ENCODE data around the gene SDK2.

Gene SDK2

DNA sequence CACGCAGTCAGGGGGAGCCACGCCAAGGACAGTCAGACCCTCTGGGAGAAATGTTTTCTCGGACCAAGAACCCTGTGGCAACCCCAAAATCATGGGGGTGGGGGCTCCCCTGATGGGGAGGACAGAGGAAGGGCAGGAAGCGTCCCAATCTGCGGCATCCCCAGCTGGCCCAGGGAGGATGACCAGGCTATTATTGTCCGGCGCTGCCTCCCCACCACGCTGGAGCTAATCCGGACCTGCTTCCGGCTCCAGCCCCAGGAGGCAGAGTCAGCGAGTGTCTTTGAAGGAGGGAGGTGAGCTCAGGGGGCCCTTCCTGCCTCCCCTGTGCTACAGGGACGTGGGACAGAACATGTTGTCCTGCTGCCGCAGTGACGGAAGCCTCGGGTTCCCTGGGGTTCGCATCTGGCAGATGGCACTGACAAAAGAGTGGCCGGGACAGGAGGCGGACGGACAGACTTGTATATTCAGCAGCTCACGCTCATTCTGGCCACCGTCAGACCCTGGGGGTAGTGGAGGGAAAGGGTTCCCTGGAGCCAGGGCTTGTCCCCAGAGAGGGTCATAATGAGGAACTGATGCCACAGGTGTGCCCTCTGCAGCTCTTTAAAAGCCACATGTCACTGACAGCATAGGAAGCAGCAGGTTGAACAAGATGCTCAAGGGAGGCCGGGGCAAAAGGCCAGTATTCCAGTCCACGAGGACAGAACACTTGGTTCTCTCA, 278.2 kb downstream of the SDK2 start:
- H3K4me1 ChIP-seq (ENCODE audit: insufficient read depth, low read length): peaks cover 18% of the 10 kb centered on the region
- no peak overlapping the region for H3K9ac ChIP-seq (ENCODE audit: low read depth, low read length)
- no peaks in the 10 kb centered on the region for H3K9me3 ChIP-seq (ENCODE audit: insufficient read depth, low read depth, low read length)
- H3K4me3 ChIP-seq (ENCODE audit: low read length): no peak overlapping the region
- H3K27ac ChIP-seq (ENCODE audit: low read length): no peak overlapping the region
- H3K27me3 ChIP-seq (ENCODE audit: insufficient read depth, low read length): no peaks in the 10 kb centered on the region; the same call in 1 of the 2 replicates
- H3K36me3 ChIP-seq (ENCODE audit: insufficient read depth, low read depth, low read length): no peaks in the 10 kb centered on the region

DNA sequence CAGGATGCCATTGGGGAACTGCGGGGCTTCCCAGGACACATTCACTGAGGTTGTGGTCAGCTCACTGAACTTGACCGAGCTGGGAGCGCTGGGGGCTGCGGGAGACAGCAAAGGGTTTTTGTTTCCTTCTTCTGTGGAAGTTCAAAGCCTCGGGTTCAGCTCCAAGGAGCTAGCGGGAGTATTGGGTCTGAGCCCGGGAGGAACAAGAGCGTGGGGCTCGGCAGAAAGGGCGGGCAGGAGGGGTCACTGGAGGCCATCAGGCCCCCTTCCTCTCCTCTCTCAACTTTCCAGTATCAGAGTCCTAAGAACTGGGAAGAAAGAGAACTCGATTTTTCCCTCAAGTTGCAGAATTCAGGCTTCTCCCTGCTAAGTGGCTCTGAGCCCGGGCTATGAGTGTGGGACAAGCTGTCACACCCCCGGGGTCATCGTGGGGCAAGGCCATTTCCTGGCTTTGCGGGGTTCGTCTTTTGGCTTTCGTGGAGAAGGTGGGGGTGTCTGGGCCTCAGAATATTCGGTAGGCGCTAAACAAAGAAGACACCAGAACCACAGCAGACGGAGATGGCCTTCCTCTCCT, 278.9 kb downstream of the SDK2 start:
- Histone ChIP-seq H3K9me3 (ENCODE audit: insufficient read depth, low read depth, low read length) (no peaks in the 10 kb centered on the region), H3K27ac (ENCODE audit: low read length) (no peak overlapping the region), H3K4me3 (ENCODE audit: low read length) (no peak overlapping the region), H3K4me1 (ENCODE audit: insufficient read depth, low read length) (peaks cover 19% of the 10 kb centered on the region), H3K9ac (ENCODE audit: low read depth, low read length) (peak overlapping the region; percentile 34; the same call in 1 of the 2 replicates), H3K27me3 (ENCODE audit: insufficient read depth, low read length) (no peaks in the 10 kb centered on the region; the same call in 1 of the 2 replicates), H3K36me3 (ENCODE audit: insufficient read depth, low read depth, low read length) (no peaks in the 10 kb centered on the region)

DNA sequence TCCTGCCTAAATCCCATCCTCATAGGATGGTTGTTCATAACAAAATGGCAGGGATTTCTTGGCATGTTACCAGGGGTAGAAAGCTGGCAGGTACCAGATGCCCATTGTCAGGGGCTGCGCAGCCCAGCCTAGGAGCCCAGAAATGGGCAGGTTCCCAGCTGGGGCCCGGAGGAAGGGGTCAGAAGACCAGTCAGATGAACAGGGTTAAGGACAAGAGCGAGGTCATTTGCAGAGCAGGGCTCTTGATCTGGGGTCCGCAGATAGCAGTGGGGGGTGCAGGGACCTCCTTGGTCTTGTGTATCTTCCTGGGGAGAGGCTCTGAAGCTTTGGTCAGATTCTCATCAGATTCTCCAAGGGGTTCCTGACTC, 280.1 kb downstream of the SDK2 start:
- no peaks in the 10 kb centered on the region for H3K36me3 ChIP-seq (ENCODE audit: insufficient read depth, low read depth, low read length)
- H3K9ac ChIP-seq (ENCODE audit: low read depth, low read length): no peak overlapping the region
- H3K27me3 ChIP-seq (ENCODE audit: insufficient read depth, low read length): no peaks in the 10 kb centered on the region; the same call in 1 of the 2 replicates
- H3K4me3 ChIP-seq (ENCODE audit: low read length): no peak overlapping the region
- H3K9me3 ChIP-seq (ENCODE audit: insufficient read depth, low read depth, low read length): no peaks in the 10 kb centered on the region
- no peak overlapping the region for H3K27ac ChIP-seq (ENCODE audit: low read length)
- peaks cover 29% of the 10 kb centered on the region for H3K4me1 ChIP-seq (ENCODE audit: insufficient read depth, low read length)

DNA sequence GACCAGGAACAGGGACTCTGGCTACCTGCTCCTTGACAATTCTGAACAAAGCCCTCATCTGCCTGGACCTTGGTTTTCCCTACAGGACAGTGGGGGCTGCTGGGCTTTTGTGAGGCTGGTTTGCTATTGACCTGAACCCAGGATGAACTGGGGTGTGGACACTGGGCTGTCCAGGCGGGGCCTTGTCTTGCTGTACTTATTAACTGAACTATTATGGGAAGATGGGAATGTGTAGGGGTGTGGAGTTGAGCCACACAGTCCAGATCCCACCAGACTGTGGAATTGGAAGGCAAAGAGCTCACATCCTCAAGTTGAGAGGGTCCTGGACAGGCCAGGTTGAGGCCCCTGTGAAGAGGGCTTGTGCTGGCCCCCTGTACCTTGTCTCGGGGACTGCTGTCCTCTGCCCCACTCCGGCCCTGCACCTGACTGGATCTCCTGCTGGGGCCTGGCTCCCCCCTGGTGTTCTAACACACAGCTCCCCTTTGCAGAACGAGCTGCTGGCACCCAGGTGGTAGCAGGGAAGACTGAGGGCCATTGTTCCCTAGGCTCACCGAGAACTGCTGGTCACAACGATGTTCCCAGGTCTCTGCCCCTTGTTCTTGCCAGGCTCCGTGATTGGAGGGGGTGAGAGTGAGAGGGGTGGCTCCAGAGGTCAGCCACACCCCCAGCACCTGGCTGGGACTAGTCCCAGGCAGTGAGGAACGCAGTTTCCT, 280.6 kb downstream of the SDK2 start:
- Histone ChIP-seq H3K36me3 (ENCODE audit: insufficient read depth, low read depth, low read length) (no peaks in the 10 kb centered on the region), H3K4me3 (ENCODE audit: low read length) (no peak overlapping the region), H3K4me1 (ENCODE audit: insufficient read depth, low read length) (peaks cover 29% of the 10 kb centered on the region), H3K9me3 (ENCODE audit: insufficient read depth, low read depth, low read length) (no peaks in the 10 kb centered on the region), H3K27me3 (ENCODE audit: insufficient read depth, low read length) (no peaks in the 10 kb centered on the region; the same call in 1 of the 2 replicates), H3K27ac (ENCODE audit: low read length) (no peak overlapping the region), H3K9ac (ENCODE audit: low read depth, low read length) (no peak overlapping the region)

DNA sequence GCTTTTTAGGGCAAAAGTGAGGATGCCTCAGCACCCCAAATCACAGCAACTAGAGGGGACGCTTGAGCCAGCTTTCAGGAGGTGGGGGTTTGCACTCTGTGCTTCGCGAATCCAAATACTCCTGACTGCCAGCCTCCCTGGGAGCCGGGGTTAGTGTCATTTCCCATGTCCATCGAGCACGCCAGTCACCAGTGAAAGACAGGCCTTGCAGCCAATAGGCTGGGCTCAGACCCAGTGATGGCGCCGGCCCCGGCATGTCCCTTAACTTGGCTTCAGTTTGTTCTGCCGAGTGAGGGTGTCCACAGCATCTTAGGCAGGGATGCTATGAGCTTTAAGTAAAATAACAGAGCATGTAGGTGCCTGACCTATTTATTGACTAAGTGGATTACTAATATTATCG, 281.5 kb downstream of the SDK2 start:
- Histone ChIP-seq H3K9me3 (ENCODE audit: insufficient read depth, low read depth, low read length) (no peaks in the 10 kb centered on the region), H3K36me3 (ENCODE audit: insufficient read depth, low read depth, low read length) (no peaks in the 10 kb centered on the region), H3K4me3 (ENCODE audit: low read length) (no peak overlapping the region), H3K27me3 (ENCODE audit: insufficient read depth, low read length) (no peaks in the 10 kb centered on the region; the same call in 1 of the 2 replicates), H3K4me1 (ENCODE audit: insufficient read depth, low read length) (peaks cover 26% of the 10 kb centered on the region), H3K27ac (ENCODE audit: low read length) (no peak overlapping the region), H3K9ac (ENCODE audit: low read depth, low read length) (no peak overlapping the region)

DNA sequence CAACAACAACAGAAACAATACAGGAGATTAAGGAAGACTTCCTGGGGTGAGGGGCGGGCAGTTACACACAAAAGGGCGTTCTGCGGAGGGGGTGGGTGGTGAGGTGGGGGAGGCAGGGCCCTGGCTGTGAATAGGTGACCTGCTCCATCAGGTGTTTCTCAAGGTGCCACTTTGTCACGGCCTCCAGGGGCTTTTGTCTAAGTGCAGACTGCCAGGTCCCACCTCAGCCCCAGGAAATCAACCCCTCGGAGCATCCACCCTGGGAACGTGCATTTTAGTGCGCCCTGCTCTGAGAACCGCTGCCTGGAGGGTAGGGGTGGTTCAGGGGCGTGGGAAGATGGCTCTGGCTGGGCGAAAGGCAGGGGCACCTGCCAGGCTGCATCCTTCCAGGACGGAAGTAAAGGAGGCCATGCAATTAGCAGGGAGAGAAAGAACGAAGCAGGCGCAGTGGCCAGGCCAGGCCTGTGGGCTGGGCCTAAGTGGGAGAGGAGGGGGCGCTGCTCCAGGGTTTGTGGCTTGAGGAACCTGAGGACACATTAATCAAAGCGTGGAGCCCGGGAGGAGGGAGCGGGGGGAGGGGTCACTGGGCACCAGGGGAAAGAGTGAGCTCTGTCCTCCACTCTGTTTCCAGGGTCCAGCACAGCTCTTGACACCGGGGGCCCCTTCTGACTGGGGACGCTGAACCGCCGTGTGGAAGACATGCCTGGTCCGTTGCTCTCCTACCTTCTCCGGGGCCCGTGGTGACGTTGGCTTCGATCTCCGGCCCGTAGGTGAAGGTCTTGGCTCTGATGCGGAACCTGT, 283.1 kb downstream of the SDK2 start:
- H3K27ac ChIP-seq (ENCODE audit: low read length): no peak overlapping the region
- peak overlapping the region; percentile 55; the same call in 1 of the 2 replicates for H3K4me3 ChIP-seq (ENCODE audit: low read length)
- peak overlapping the region; percentile 76; the same call in 1 of the 2 replicates for H3K9ac ChIP-seq (ENCODE audit: low read depth, low read length)
- no peaks in the 10 kb centered on the region; the same call in 1 of the 2 replicates for H3K27me3 ChIP-seq (ENCODE audit: insufficient read depth, low read length)
- H3K36me3 ChIP-seq (ENCODE audit: insufficient read depth, low read depth, low read length): no peaks in the 10 kb centered on the region
- no peaks in the 10 kb centered on the region for H3K9me3 ChIP-seq (ENCODE audit: insufficient read depth, low read depth, low read length)
- H3K4me1 ChIP-seq (ENCODE audit: insufficient read depth, low read length): peaks cover 26% of the 10 kb centered on the region

DNA sequence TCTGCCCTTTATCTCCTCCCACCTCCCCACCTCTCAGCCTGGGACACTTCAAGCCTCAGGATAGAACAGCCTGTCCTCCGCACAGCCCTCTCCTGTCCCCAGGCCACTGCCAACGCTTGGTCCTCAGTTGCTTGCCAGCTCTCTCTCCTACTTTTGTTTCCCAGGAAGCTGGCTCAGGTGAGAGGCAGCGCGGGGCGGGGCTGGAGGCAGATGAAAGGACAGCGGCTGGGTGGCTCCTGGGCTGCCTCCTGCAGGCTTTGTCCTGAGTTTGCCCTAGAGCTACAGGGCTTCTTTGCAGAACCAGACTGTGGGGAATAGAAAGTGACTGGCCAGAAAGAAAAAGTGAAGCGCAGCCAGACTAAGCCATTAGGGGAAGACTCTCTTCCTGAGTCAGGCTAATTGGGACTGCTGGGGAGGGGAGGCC, 284.2 kb downstream of the SDK2 start:
- Histone ChIP-seq H3K27ac (ENCODE audit: low read length) (no peak overlapping the region), H3K9ac (ENCODE audit: low read depth, low read length) (peak overlapping the region; percentile 13; the same call in 1 of the 2 replicates), H3K27me3 (ENCODE audit: insufficient read depth, low read length) (no peaks in the 10 kb centered on the region; the same call in 1 of the 2 replicates)

DNA sequence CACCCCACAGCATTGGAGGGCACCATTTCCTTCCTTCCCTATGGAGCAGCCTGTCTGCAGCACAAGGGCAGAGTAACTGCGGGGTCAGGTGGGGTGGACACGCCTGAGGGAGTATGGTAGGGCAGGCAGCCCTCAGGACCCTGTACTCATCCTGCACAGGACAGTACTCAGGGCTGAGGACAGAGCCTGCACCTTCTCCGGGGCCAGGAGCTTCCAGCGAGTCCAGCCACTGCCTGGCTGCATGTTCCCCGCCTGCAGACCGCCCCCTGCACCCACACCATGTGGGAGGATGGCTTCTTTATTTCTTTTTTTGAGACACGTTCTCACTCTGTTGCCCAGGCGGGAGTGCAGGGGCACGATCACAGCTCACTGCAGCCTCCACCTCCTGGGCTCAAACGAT, 284.9 kb downstream of the SDK2 start:
- Histone ChIP-seq H3K27ac (ENCODE audit: low read length) (no peak overlapping the region), H3K4me3 (ENCODE audit: low read length) (no peak overlapping the region), H3K9ac (ENCODE audit: low read depth, low read length) (no peak overlapping the region; the same call in 1 of the 2 replicates), H3K9me3 (ENCODE audit: insufficient read depth, low read depth, low read length) (no peaks in the 10 kb centered on the region), H3K36me3 (ENCODE audit: insufficient read depth, low read depth, low read length) (no peaks in the 10 kb centered on the region), H3K27me3 (ENCODE audit: insufficient read depth, low read length) (no peaks in the 10 kb centered on the region; the same call in 1 of the 2 replicates), H3K4me1 (ENCODE audit: insufficient read depth, low read length) (peaks cover 23% of the 10 kb centered on the region)

More for the DNA sequence above, 284.2 kb downstream of the SDK2 start:
- Histone ChIP-seq H3K9me3 (ENCODE audit: insufficient read depth, low read depth, low read length) (no peaks in the 10 kb centered on the region), H3K4me3 (ENCODE audit: low read length) (peak overlapping the region; percentile 20; the same call in 1 of the 2 replicates), H3K36me3 (ENCODE audit: insufficient read depth, low read depth, low read length) (no peaks in the 10 kb centered on the region), H3K4me1 (ENCODE audit: insufficient read depth, low read length) (peaks cover 23% of the 10 kb centered on the region)

DNA sequence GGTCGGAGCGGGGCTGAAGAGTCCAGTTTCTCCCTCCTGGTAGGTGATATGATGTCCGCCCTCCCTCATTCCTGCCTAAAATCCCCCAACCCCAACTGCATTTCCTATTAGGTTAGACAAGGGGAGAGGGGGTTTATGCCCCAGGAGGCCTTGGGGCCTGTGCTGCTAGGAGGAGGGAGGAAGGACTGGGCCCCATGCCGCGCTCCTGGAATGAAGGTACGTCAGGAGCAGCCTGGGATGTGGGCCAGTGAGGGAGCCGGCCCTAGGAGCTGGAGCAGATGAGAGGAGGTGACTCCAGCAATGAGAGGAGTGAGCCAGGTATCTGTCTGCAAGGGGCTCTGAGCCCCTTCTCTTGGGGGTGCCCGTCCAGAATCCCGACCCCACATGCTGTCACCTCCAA, 285.6 kb downstream of the SDK2 start:
- H3K27me3 ChIP-seq (ENCODE audit: insufficient read depth, low read length): no peaks in the 10 kb centered on the region; the same call in 1 of the 2 replicates
- no peak overlapping the region for H3K4me3 ChIP-seq (ENCODE audit: low read length)
- H3K4me1 ChIP-seq (ENCODE audit: insufficient read depth, low read length): peaks cover 23% of the 10 kb centered on the region
- no peaks in the 10 kb centered on the region for H3K36me3 ChIP-seq (ENCODE audit: insufficient read depth, low read depth, low read length)
- no peak overlapping the region for H3K27ac ChIP-seq (ENCODE audit: low read length)
- no peaks in the 10 kb centered on the region for H3K9me3 ChIP-seq (ENCODE audit: insufficient read depth, low read depth, low read length)
- H3K9ac ChIP-seq (ENCODE audit: low read depth, low read length): no peak overlapping the region

DNA sequence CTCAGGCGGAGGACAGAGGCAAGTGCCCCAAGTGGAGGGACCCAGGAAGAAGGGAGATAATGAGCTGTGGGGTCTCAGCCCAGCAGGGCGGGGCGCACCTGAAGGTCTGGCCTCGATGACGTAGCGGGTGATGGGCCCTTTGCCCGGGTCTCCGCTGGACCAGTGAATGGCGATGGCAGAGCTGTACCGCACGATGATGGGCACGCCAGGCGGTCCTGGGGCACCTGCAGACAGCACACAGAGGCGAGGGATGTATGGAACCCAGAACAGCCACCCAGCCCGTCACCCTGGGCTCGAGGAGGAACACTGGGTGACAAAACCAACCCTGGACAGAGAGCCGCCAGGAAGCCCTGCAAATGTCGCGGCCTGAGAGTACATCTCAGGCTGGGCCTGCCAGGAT, 286.3 kb downstream of the SDK2 start:
- no peak overlapping the region for H3K27ac ChIP-seq (ENCODE audit: low read length)
- H3K4me3 ChIP-seq (ENCODE audit: low read length): no peak overlapping the region
- no peaks in the 10 kb centered on the region for H3K36me3 ChIP-seq (ENCODE audit: insufficient read depth, low read depth, low read length)
- no peaks in the 10 kb centered on the region for H3K9me3 ChIP-seq (ENCODE audit: insufficient read depth, low read depth, low read length)
- no peak overlapping the region for H3K9ac ChIP-seq (ENCODE audit: low read depth, low read length)
- peaks cover 23% of the 10 kb centered on the region for H3K4me1 ChIP-seq (ENCODE audit: insufficient read depth, low read length)
- no peaks in the 10 kb centered on the region; the same call in 1 of the 2 replicates for H3K27me3 ChIP-seq (ENCODE audit: insufficient read depth, low read length)

DNA sequence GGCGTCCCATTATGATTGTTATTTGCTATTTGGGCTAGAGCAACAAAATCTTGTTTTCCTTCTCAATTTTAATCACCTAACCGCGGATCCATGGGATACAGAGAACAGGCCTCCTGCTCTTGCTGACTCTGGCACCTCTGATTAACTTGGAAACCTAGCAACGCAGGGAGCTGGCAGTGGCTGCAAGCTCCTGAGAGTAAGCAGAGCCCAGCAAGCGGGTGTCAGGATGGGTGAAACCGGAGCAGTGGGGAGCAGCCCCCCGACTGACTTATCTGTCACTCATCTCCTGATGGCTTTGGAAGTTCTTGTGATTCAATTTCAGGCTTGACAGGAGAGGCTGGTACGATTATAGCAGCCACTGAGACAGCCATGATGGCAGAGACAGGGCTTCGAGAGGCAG, 286.9 kb downstream of the SDK2 start:
- no peaks in the 10 kb centered on the region; the same call in 1 of the 2 replicates for H3K27me3 ChIP-seq (ENCODE audit: insufficient read depth, low read length)
- H3K4me1 ChIP-seq (ENCODE audit: insufficient read depth, low read length): peaks cover 20% of the 10 kb centered on the region
- H3K36me3 ChIP-seq (ENCODE audit: insufficient read depth, low read depth, low read length): no peaks in the 10 kb centered on the region
- no peak overlapping the region for H3K9ac ChIP-seq (ENCODE audit: low read depth, low read length)
- H3K9me3 ChIP-seq (ENCODE audit: insufficient read depth, low read depth, low read length): no peaks in the 10 kb centered on the region
- no peak overlapping the region for H3K27ac ChIP-seq (ENCODE audit: low read length)
- H3K4me3 ChIP-seq (ENCODE audit: low read length): no peak overlapping the region
